ENCODE data around the gene ARHGAP10.

Gene ARHGAP10

DNA sequence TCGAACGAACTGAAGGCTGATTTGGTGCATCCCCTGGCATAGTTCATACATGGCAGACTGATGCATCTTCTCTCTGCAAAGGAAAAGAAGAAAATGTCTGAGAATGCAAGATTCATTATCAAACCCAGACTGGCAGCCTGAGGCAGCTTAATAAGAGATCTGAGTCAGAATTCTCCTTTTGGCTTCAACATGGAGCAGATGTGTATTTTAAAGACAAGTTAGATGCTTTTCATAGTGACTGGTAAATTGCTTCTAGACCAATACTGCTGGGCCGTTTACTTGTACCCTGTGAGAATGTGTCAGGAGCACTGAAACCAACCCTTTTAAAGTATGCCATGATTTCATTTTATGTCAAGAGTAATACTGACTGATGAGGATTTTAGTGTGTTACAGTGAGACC lies 388.3 kb downstream of the ARHGAP10 start:
- H3K4me3 ChIP-seq (ENCODE audit: low read depth, low read length), result no peak overlapping the region
- TF ChIP-seq, protein P1, sequence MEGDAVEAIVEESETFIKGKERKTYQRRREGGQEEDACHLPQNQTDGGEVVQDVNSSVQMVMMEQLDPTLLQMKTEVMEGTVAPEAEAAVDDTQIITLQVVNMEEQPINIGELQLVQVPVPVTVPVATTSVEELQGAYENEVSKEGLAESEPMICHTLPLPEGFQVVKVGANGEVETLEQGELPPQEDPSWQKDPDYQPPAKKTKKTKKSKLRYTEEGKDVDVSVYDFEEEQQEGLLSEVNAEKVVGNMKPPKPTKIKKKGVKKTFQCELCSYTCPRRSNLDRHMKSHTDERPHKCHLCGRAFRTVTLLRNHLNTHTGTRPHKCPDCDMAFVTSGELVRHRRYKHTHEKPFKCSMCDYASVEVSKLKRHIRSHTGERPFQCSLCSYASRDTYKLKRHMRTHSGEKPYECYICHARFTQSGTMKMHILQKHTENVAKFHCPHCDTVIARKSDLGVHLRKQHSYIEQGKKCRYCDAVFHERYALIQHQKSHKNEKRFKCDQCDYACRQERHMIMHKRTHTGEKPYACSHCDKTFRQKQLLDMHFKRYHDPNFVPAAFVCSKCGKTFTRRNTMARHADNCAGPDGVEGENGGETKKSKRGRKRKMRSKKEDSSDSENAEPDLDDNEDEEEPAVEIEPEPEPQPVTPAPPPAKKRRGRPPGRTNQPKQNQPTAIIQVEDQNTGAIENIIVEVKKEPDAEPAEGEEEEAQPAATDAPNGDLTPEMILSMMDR (IDR thresholded peaks at IDR 0.05; ENCODE audit: low read depth, low read length), result no peak
